SK-N-MC (cell line): Measurements from ENCODE around the gene GCKR.
"Not testable (repeated sequence)": the region's sequence is repeated elsewhere in the genome, so short reads cannot be mapped to it uniquely, and the experiment has no call there.

Experiments used
- EZH2 ChIP-seq: fragments of 200-600 bp; sonication (generic); IDR thresholded peaks from one replicate; pipeline ENCODE4 v1.6.1; 2017; ENCODE audit warnings: antibody characterized with exemption
- FOXP2 ChIP-seq: optimal IDR thresholded peaks from 2 replicates; pipeline ENCODE3; 2011; ENCODE audit warnings: mild to moderate bottlenecking, moderate library complexity; ENCODE audit not compliant: insufficient read depth; ENCODE audit errors: extremely low read length, control extremely low read depth
- POLR2AphosphoS5 ChIP-seq: IDR thresholded peaks from 2 replicates; pipeline ENCODE4 v1.6.1; 2012; ENCODE audit warnings: mild to moderate bottlenecking, low read depth, low read length, borderline replicate concordance

GRCh38 chr2:27554451-27554850, 57.8 kb downstream of the GCKR start:
- not testable (repeated sequence) for TF ChIP-seq POLR2AphosphoS5, EZH2, FOXP2
